GM18517 (cell line): ENCODE results near the gene WDR19.
"Not testable (repeated sequence)": the region's sequence is repeated elsewhere in the genome, so short reads cannot be mapped to it uniquely, and the experiment has no call there.

Experiments used
- ATAC-seq: cut with Tn5 transposase; IDR thresholded peaks from one replicate; pipeline ENCODE4 v1.9.1; 2021; ENCODE audit warnings: mild to moderate bottlenecking, moderate library complexity; ENCODE audit not compliant: unreplicated experiment

Gene WDR19

GRCh38 chr4:39232100-39232499 lies 49.8 kb downstream of the WDR19 start:
- ATAC-seq, result no peak

- no peak for ATAC-seq
Observed at GRCh38 chr4:39233114-39233513, 50.8 kb downstream of the WDR19 start.

- ATAC-seq, result no peak
Observed at GRCh38 chr4:39233783-39234182, 51.5 kb downstream of the WDR19 start.

GRCh38 chr4:39235021-39235420 lies 52.7 kb downstream of the WDR19 start:
- ATAC-seq, result no peak

- ATAC-seq, result no peak
Observed at GRCh38 chr4:39235696-39236095, 53.4 kb downstream of the WDR19 start.

- no peak for ATAC-seq
Observed at GRCh38 chr4:39237179-39237578, 54.9 kb downstream of the WDR19 start.

- ATAC-seq, result no peak
Observed at GRCh38 chr4:39243462-39243861, 61.1 kb downstream of the WDR19 start.

- ATAC-seq, result no peak
Observed at GRCh38 chr4:39255266-39255665, 72.9 kb downstream of the WDR19 start.

- ATAC-seq, result no peak
Observed at GRCh38 chr4:39255871-39256270, 73.5 kb downstream of the WDR19 start.

- no peak for ATAC-seq
Observed at GRCh38 chr4:39256436-39256835, 74.1 kb downstream of the WDR19 start.

GRCh38 chr4:39259571-39260330 lies 77.4 kb downstream of the WDR19 start:
- no peak for ATAC-seq

GRCh38 chr4:39263895-39264294 lies 81.6 kb downstream of the WDR19 start:
- ATAC-seq, result no peak

GRCh38 chr4:39274503-39274902 lies 92.2 kb downstream of the WDR19 start:
- no peak for ATAC-seq

- not testable (repeated sequence) for ATAC-seq
Observed at GRCh38 chr4:39277661-39278060, 95.3 kb downstream of the WDR19 start.

GRCh38 chr4:39278476-39278875 lies 96.1 kb downstream of the WDR19 start:
- no peak for ATAC-seq

GRCh38 chr4:39279416-39279815 lies 97.1 kb downstream of the WDR19 start:
- ATAC-seq, result no peak

GRCh38 chr4:39280770-39281169 lies 98.4 kb downstream of the WDR19 start:
- ATAC-seq, result no peak

GRCh38 chr4:39285111-39285795 lies 102.9 kb downstream of the WDR19 start:
- no peak for ATAC-seq

- no peak for ATAC-seq
Observed at GRCh38 chr4:39285853-39286252, 103.5 kb downstream of the WDR19 start.

- no peak for ATAC-seq
Observed at GRCh38 chr4:39286263-39286662, 103.9 kb downstream of the WDR19 start.

GRCh38 chr4:39287223-39287622 lies 104.9 kb downstream of the WDR19 start:
- ATAC-seq, result no peak

- ATAC-seq, result no peak
Observed at GRCh38 chr4:39291686-39292085, 109.4 kb downstream of the WDR19 start.
